GOT3 (cell line): Measurements from ENCODE around the gene SYT17.
"Not testable (repeated sequence)": the region's sequence is repeated elsewhere in the genome, so short reads cannot be mapped to it uniquely, and the experiment has no call there.

Experiments used
- DNase-seq: peaks from one replicate; lab custom pipeline; 2025; ENCODE audit warnings: mixed read lengths; lab: John Stamatoyannopoulos, UW

The SYT17 gene

DNA sequence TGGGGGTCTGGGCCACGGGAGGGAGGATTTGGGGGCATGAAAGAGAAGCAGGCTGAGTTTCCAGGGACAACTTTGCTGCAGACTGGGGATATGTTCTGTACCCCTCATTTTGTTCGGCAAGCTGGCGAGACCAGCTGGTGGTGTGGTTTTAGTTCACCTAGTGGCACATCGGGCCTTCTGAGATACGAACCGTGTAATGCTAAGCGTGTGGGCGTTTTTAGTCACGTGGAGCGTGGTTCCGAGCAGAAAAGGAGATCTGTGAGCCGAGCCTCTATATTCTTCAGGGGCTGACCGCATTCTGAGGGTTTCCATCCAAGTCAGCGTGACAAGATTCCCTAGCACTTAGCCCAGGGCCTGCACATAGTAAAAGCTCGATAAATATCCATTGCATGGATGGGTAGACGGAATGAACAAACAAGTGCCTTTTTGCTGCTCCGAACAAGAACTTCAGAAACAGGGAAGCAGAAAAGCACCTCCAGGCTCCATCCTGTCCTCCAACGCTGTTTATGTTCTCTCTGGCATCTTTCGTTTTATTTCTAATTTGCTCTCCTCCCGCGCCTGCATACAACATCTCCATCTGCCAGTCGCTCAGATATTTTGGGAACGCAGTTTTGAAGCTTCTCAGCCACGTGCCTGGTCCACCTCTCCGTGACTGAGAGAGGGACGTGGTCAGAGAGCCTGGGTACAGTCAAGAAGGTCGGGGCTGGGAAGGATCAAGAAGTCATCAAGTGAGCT lies 5.8 kb downstream of the SYT17 start:
- no peak for DNase-seq

DNA sequence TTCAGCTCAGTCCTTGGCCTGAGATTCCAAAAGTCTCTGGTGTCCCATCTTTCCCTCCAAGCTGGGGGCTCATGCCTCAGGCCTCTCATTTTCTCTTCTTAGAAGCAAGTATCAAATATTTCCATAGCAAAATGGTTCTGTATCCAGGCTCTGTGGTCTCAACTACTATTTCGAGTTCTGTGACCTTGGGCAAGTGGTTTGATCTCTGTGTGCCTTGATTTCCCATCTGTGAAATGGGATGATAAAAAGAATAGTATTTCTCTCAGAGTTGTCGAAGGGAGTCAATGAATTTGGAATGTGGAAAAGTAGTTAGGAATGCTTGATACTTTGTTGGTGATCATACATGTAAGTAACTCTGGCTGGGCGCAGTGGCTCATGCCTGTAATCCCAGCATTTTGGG lies 6.4 kb downstream of the SYT17 start:
- DNase-seq: no peak

- no peak for DNase-seq
Observed at GRCh38 chr16:19175492-19176262, 7.6 kb downstream of the SYT17 start.

DNA sequence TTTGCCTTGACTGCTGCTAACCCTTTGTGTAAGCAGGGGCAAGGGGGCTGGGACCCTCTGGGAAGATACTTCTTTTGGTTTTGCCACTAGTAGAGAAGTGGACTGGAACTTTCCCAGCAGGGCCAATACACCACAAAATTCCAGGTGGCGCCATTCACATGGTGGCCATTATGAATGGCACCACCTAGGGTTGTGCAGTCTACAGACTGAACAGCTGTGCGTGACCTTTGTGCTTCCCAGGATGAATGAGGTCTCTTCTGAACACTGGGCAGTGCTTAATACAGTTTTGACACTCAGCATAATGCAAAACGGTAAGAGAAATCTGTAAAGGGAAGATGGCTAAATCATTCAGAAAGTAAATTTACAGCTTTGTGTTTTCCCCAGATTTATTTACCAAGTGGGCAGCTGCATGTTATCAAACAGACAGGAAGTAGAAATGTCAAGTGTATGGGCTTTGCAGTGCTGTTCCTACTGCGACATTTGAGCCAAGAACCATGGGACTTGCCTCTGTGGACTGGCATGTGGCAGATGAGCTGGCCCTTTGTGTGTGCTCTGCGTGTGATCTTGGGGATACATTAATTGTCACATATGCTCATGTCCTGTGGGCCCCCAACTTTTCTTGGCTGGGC lies 9.2 kb downstream of the SYT17 start:
- no peak for DNase-seq

- DNase-seq: no peak
Observed at GRCh38 chr16:19179546-19180490, 11.8 kb downstream of the SYT17 start.

GRCh38 chr16:19180741-19181140 lies 12.7 kb downstream of the SYT17 start:
- DNase-seq: no peak

DNA sequence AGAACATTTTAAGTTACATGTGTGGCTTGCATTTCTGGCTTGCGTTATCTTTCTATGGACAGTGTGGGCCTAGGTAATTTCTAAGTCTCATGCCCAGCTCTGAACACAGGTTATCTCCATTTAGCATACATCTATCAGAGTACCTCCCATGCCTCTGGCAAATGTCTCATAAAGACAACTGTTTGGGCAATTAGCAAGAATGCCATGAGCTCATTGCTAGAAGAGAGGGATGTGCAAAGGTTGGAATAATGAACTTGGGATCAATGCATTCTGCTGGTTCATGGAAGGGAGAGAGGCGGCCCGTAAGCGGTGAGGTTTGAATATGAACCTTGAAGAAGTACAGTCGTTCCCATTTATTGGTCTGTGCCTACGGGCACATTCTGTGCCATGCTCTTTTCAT lies 14.4 kb downstream of the SYT17 start:
- DNase-seq: no peak

GRCh38 chr16:19183187-19183586 lies 15.1 kb downstream of the SYT17 start:
- no peak for DNase-seq

GRCh38 chr16:19184823-19185509 lies 16.9 kb downstream of the SYT17 start:
- no peak for DNase-seq

DNA sequence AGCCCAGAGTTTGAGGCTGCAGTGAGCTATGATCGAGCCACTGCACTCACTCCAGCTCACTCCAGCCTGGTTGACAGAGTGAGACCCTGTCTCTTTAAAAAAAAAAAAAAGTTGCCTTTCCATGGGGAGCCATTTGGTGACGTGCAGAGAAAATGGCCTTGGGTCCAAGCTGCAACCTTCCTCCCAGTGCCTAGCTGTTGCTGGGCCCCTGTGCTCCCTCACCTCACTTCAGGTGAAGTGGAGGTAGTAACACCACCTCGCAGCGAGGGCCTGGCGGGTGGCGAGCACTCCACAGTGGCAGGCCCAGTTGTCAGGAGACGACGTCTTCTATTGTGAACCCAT lies 17.4 kb downstream of the SYT17 start:
- no peak for DNase-seq

- no peak for DNase-seq
Observed at GRCh38 chr16:19186408-19186807, 18.4 kb downstream of the SYT17 start.

GRCh38 chr16:19187961-19188360 lies 19.9 kb downstream of the SYT17 start:
- DNase-seq: not testable (repeated sequence)

- no peak for DNase-seq
Observed at GRCh38 chr16:19188406-19188805, 20.4 kb downstream of the SYT17 start.

GRCh38 chr16:19192865-19193264 lies 24.8 kb downstream of the SYT17 start:
- DNase-seq: no peak

DNA sequence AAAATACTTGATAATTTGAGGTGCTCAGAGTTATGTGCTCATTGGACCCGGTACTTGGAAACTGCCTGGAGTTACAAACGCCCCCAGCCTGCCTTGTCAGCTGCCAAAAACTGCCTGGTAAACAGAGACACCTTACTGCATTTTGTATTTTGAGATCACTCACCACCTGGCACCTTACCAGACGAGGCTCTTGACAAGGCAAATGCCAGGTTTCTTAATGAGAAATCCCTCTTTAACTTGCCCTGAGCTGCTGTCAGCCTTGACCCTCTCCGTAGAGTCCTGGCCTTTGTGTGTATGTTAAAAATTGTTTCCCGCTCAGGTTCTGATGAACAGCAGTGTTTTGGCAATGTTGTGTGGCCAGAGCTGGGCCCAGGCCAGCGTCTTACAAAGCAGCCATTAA lies 28.8 kb downstream of the SYT17 start:
- DNase-seq: no peak

DNA sequence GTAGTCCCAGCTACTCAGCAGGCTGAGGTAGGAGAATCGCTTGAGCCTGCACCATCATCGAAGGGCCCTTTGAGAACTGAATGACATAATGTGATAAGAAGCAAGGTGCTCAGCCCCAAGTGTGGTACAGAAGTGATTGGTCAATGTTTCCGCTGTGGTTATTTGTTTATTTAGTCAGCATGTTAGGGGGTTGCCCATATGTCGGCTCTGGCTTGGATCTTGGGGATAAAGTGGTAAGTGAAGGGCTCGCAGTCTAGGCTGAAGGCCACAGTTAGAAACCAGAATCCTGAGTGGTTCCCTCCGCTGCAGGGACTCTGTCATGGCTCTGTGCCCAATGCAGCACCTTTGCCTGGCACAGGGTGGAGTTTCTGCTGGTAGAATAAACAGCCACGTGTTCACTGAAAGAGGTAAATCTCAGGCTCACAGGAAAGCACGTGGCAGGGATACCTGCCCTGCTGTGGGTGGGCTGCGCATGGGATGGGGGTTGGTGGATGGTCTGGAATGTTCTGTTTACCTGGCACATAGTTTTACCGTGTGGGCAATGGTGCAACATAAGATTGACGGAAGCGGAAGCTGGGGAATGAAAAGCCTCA lies 35.4 kb downstream of the SYT17 start:
- no peak for DNase-seq

GRCh38 chr16:19210280-19210924 lies 42.4 kb downstream of the SYT17 start:
- DNase-seq: no peak

DNA sequence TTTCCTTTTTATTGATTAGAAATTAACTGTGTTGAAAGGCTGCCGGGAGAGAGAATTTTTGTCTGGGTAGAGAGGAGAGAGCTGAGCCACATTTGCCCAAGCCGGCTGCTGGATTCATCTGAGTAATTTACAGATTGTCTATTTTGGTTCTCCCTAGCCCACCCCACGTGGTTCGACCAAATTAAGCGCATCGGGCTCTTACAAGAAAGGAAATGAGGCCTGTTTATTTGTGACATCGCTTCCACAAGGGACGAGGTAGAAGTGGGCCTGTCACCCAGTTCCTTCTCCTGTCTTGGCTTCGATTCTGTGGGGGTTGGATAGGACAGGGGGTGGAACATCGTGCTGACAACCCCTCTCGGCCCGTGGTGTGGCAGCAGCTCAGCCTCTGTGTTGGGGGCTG lies 42.9 kb downstream of the SYT17 start:
- DNase-seq: no peak

GRCh38 chr16:19212059-19212458 lies 44.0 kb downstream of the SYT17 start:
- no peak for DNase-seq

- DNase-seq: no peak
Observed at GRCh38 chr16:19213885-19214284, 45.8 kb downstream of the SYT17 start.

- DNase-seq: no peak
Observed at GRCh38 chr16:19215705-19216104, 47.7 kb downstream of the SYT17 start.
